Measurements from ENCODE around the gene IQCM. TPM values are rescaled to one million over a fixed set of nuclear protein-coding genes. Genes with fewer than 3 reads are reported as not detected.

The IQCM gene
- polyA plus RNA-seq, 1 donor from 2014 or later: not detected

- Mint-ChIP-seq H3K27me3 (no peaks in the 10 kb centered on the region), H3K4me1 (no peaks in the 10 kb centered on the region), H3K36me3 (no peaks in the 10 kb centered on the region), H3K4me3 (no peak overlapping the region), H3K9me3 (peaks cover 0 to 2% (median 2%) of the 10 kb centered on the region in 3 donors), H3K27ac (no peak overlapping the region)
These were observed 106.0 kb downstream of the IQCM start for GRCh38 chr4:149709640-149710039.

- H3K36me3 Mint-ChIP-seq: no peaks in the 10 kb centered on the region
- H3K27me3 Mint-ChIP-seq: no peaks in the 10 kb centered on the region
- H3K4me1 Mint-ChIP-seq: no peaks in the 10 kb centered on the region
- peaks cover 0 to 2% (median 0%) of the 10 kb centered on the region in 3 donors for H3K9me3 Mint-ChIP-seq
- H3K27ac Mint-ChIP-seq: no peak overlapping the region
- H3K4me3 Mint-ChIP-seq: no peak overlapping the region
These were observed 107.0 kb downstream of the IQCM start for GRCh38 chr4:149708513-149709130.

- H3K4me3 Mint-ChIP-seq: no peak overlapping the region
- no peaks in the 10 kb centered on the region for H3K27me3 Mint-ChIP-seq
- H3K36me3 Mint-ChIP-seq: no peaks in the 10 kb centered on the region
- H3K9me3 Mint-ChIP-seq: peaks cover 0 to 2% (median 0%) of the 10 kb centered on the region in 3 donors
- H3K4me1 Mint-ChIP-seq: no peaks in the 10 kb centered on the region
- H3K27ac Mint-ChIP-seq: no peak overlapping the region
These were observed 107.8 kb downstream of the IQCM start for GRCh38 chr4:149707862-149708261.

GRCh38 chr4:149706942-149707341 is 108.7 kb downstream of the IQCM start:
- no peak overlapping the region for H3K27ac Mint-ChIP-seq
- H3K9me3 Mint-ChIP-seq: peaks cover 0 to 2% (median 0%) of the 10 kb centered on the region in 3 donors
- H3K4me3 Mint-ChIP-seq: no peak overlapping the region
- H3K27me3 Mint-ChIP-seq: no peaks in the 10 kb centered on the region
- H3K4me1 Mint-ChIP-seq: no peaks in the 10 kb centered on the region
- H3K36me3 Mint-ChIP-seq: no peaks in the 10 kb centered on the region

- no peaks in the 10 kb centered on the region for H3K36me3 Mint-ChIP-seq
- H3K27ac Mint-ChIP-seq: no peak overlapping the region
- no peaks in the 10 kb centered on the region for H3K27me3 Mint-ChIP-seq
- peaks cover 0 to 2% (median 0%) of the 10 kb centered on the region in 3 donors for H3K9me3 Mint-ChIP-seq
- H3K4me1 Mint-ChIP-seq: peaks cover 0 to 1% (median 0%) of the 10 kb centered on the region in 3 donors
- no peak overlapping the region for H3K4me3 Mint-ChIP-seq
These were observed 113.0 kb downstream of the IQCM start for GRCh38 chr4:149702414-149703293.

GRCh38 chr4:149701435-149702156 is 114.0 kb downstream of the IQCM start:
- H3K4me3 Mint-ChIP-seq: no peak overlapping the region
- peak overlapping the region in 1 of 3 donors; percentile 14 for H3K27ac Mint-ChIP-seq
- H3K9me3 Mint-ChIP-seq: peaks cover 0 to 2% (median 0%) of the 10 kb centered on the region in 3 donors
- H3K4me1 Mint-ChIP-seq: peaks cover 0 to 1% (median 0%) of the 10 kb centered on the region in 3 donors
- no peaks in the 10 kb centered on the region for H3K27me3 Mint-ChIP-seq
- H3K36me3 Mint-ChIP-seq: no peaks in the 10 kb centered on the region

- Mint-ChIP-seq H3K4me3 (no peak overlapping the region), H3K36me3 (no peaks in the 10 kb centered on the region), H3K9me3 (peaks cover 0 to 2% (median 0%) of the 10 kb centered on the region in 3 donors), H3K27me3 (no peaks in the 10 kb centered on the region), H3K27ac (no peak overlapping the region), H3K4me1 (peaks cover 0 to 1% (median 0%) of the 10 kb centered on the region in 3 donors)
These were observed 115.4 kb downstream of the IQCM start for GRCh38 chr4:149700272-149700671.

GRCh38 chr4:149699642-149700041 is 116.0 kb downstream of the IQCM start:
- Mint-ChIP-seq H3K4me3 (no peak overlapping the region), H3K9me3 (no peaks in the 10 kb centered on the region), H3K36me3 (no peaks in the 10 kb centered on the region), H3K4me1 (peaks cover 0 to 1% (median 0%) of the 10 kb centered on the region in 3 donors), H3K27me3 (no peaks in the 10 kb centered on the region), H3K27ac (no peak overlapping the region)

GRCh38 chr4:149690726-149691125 is 124.9 kb downstream of the IQCM start:
- Mint-ChIP-seq H3K9me3 (peaks cover 1 to 13% (median 8%) of the 10 kb centered on the region in 3 donors), H3K4me3 (no peak overlapping the region), H3K27me3 (no peaks in the 10 kb centered on the region), H3K27ac (no peak overlapping the region), H3K36me3 (no peaks in the 10 kb centered on the region), H3K4me1 (no peaks in the 10 kb centered on the region)

GRCh38 chr4:149684516-149684915 is 131.1 kb downstream of the IQCM start:
- H3K4me3 Mint-ChIP-seq: no peak overlapping the region
- no peaks in the 10 kb centered on the region for H3K4me1 Mint-ChIP-seq
- H3K9me3 Mint-ChIP-seq: peaks cover 2 to 8% (median 3%) of the 10 kb centered on the region in 3 donors
- no peak overlapping the region for H3K27ac Mint-ChIP-seq
- H3K27me3 Mint-ChIP-seq: no peaks in the 10 kb centered on the region
- H3K36me3 Mint-ChIP-seq: no peaks in the 10 kb centered on the region

- H3K36me3 Mint-ChIP-seq: no peaks in the 10 kb centered on the region
- H3K4me1 Mint-ChIP-seq: no peaks in the 10 kb centered on the region
- H3K4me3 Mint-ChIP-seq: no peak overlapping the region
- H3K27ac Mint-ChIP-seq: no peak overlapping the region
- H3K9me3 Mint-ChIP-seq: peaks cover 3 to 18% (median 9%) of the 10 kb centered on the region in 3 donors
- H3K27me3 Mint-ChIP-seq: no peaks in the 10 kb centered on the region
These were observed 139.6 kb downstream of the IQCM start for GRCh38 chr4:149676076-149676475.

GRCh38 chr4:149645790-149646189 is 169.9 kb downstream of the IQCM start:
- H3K36me3 Mint-ChIP-seq: no peaks in the 10 kb centered on the region
- H3K4me1 Mint-ChIP-seq: no peaks in the 10 kb centered on the region
- no peak overlapping the region for H3K4me3 Mint-ChIP-seq
- H3K27me3 Mint-ChIP-seq: no peaks in the 10 kb centered on the region
- H3K9me3 Mint-ChIP-seq: no peaks in the 10 kb centered on the region
- H3K27ac Mint-ChIP-seq: no peak overlapping the region

- Mint-ChIP-seq H3K27me3 (no peaks in the 10 kb centered on the region), H3K4me3 (no peak overlapping the region), H3K36me3 (no peaks in the 10 kb centered on the region), H3K27ac (no peak overlapping the region), H3K4me1 (no peaks in the 10 kb centered on the region), H3K9me3 (peaks cover 0 to 3% (median 0%) of the 10 kb centered on the region in 3 donors)
These were observed 177.6 kb downstream of the IQCM start for GRCh38 chr4:149638073-149638472.

GRCh38 chr4:149634368-149634767 is 181.3 kb downstream of the IQCM start:
- Mint-ChIP-seq H3K9me3 (peaks cover 0 to 6% (median 0%) of the 10 kb centered on the region in 3 donors), H3K27me3 (no peaks in the 10 kb centered on the region), H3K4me1 (no peaks in the 10 kb centered on the region), H3K4me3 (no peak overlapping the region), H3K27ac (no peak overlapping the region), H3K36me3 (no peaks in the 10 kb centered on the region)

- no peak overlapping the region for H3K27ac Mint-ChIP-seq
- H3K4me1 Mint-ChIP-seq: no peaks in the 10 kb centered on the region
- peaks cover 0 to 10% (median 3%) of the 10 kb centered on the region in 3 donors for H3K9me3 Mint-ChIP-seq
- H3K27me3 Mint-ChIP-seq: no peaks in the 10 kb centered on the region
- H3K36me3 Mint-ChIP-seq: no peaks in the 10 kb centered on the region
- no peak overlapping the region for H3K4me3 Mint-ChIP-seq
These were observed 184.0 kb downstream of the IQCM start for GRCh38 chr4:149631629-149632028.
